IMR-90 (cell line): ENCODE data around the gene SLC49A4. TPM values are rescaled to one million over a fixed set of nuclear protein-coding genes. Genes with fewer than 3 reads are reported as not detected.

Source experiments
- ATAC-seq: fragments of 200-7000 bp; cut with Tn5 transposase; 2 replicates; pipeline ENCODE4 v1.9.1; 2020; ENCODE audit warnings: low read depth, mild to moderate bottlenecking, moderate library complexity
- BruUV-seq: library from RNA; stranded (reverse); fragments of 400-500 nt; replicated peaks from 2 replicates; lab custom pipeline; 2021; lab: Mats Ljungman, UMichigan
- CTCF ChIA-PET: fragments of 300-600 bp; formaldehyde crosslinking; extraction: SDS; loops from one replicate; lab custom pipeline; 2021; ENCODE audit warnings: antibody characterized with exemption; lab: Yijun Ruan, JAX
- POLR2A ChIA-PET: fragments of 300-600 bp; sonication (Branson Sonifier 250); formaldehyde crosslinking; loops from one replicate; lab custom pipeline; 2022; ENCODE audit warnings: antibody characterized with exemption; ENCODE audit not compliant: unreplicated experiment; lab: Charles Lee
- DNase-seq: peaks from one replicate; pipeline ENCODE4 v3.0.0; 2013
- H2AFZ ChIP-seq: replicated peaks from 2 replicates; pipeline ENCODE3; 2013; ENCODE audit warnings: low read length, mild to moderate bottlenecking; ENCODE audit not compliant: poor library complexity
- H2AK5ac ChIP-seq: 2 replicates; pipeline ENCODE4 v1.6.1; 2013; ENCODE audit warnings: low read depth, low read length, inconsistent platforms
- H2AK9ac ChIP-seq: replicated peaks from 2 replicates; pipeline ENCODE3; 2013; ENCODE audit warnings: mild to moderate bottlenecking, low read depth, low read length, moderate library complexity; ENCODE audit not compliant: poor library complexity
- H2BK120ac ChIP-seq: 2 replicates; pipeline ENCODE4 v1.6.1; 2013; ENCODE audit warnings: low read depth, low read length, inconsistent platforms
- H2BK15ac ChIP-seq: 3 replicates; pipeline ENCODE4 v1.6.1; 2013; ENCODE audit warnings: low read depth, low read length, inconsistent platforms
- H2BK20ac ChIP-seq: 2 replicates; pipeline ENCODE4 v1.6.1; 2013; ENCODE audit warnings: low read depth, mild to moderate bottlenecking, inconsistent platforms, low read length, moderate library complexity
- H2BK5ac ChIP-seq: 2 replicates; pipeline ENCODE4 v1.6.1; 2013; ENCODE audit warnings: mild to moderate bottlenecking, low read depth, low read length, inconsistent platforms; ENCODE audit not compliant: poor library complexity, severe bottlenecking
- H3K14ac ChIP-seq: replicated peaks from 2 replicates; pipeline ENCODE4 v1.6.1; 2013; ENCODE audit warnings: low read depth, low read length, inconsistent platforms
- H3K18ac ChIP-seq: 2 replicates; pipeline ENCODE4 v1.6.1; 2013; ENCODE audit warnings: low read depth, low read length, control low read depth
- H3K23ac ChIP-seq: 2 replicates; pipeline ENCODE4 v1.6.1; 2013; ENCODE audit warnings: low read depth, low read length, inconsistent platforms
- H3K27ac ChIP-seq: 2 replicates; pipeline ENCODE4 v1.5.1; 2013; ENCODE audit warnings: mild to moderate bottlenecking, control low read depth, low read length; ENCODE audit not compliant: insufficient read depth
- H3K27me3 ChIP-seq: 2 replicates; pipeline ENCODE4 v1.6.1; 2013; ENCODE audit warnings: low read length; ENCODE audit not compliant: control insufficient read depth, insufficient read depth
- H3K36me3 ChIP-seq: 2 replicates; pipeline ENCODE4 v1.6.1; 2013; ENCODE audit warnings: low read length, mixed read lengths; ENCODE audit not compliant: control insufficient read depth, insufficient read depth
- H3K4ac ChIP-seq: 2 replicates; pipeline ENCODE4 v1.6.1; 2013; ENCODE audit warnings: low read depth, low read length, inconsistent platforms
- H3K4me1 ChIP-seq: 2 replicates; pipeline ENCODE4 v1.6.1; 2013; ENCODE audit warnings: low read length, mixed read lengths; ENCODE audit not compliant: control insufficient read depth, insufficient read depth
- H3K4me2 ChIP-seq: 2 replicates; pipeline ENCODE4 v1.6.1; 2013; ENCODE audit warnings: low read depth, mild to moderate bottlenecking, control low read depth, low read length, moderate library complexity
- H3K4me3 ChIP-seq: 2 replicates; pipeline ENCODE4 v1.5.1; 2013; ENCODE audit warnings: low read depth, mild to moderate bottlenecking, control low read depth, low read length, moderate library complexity; ENCODE audit not compliant: insufficient read depth
- H3K56ac ChIP-seq: 2 replicates; pipeline ENCODE4 v1.6.1; 2013; ENCODE audit warnings: low read length, inconsistent platforms; ENCODE audit not compliant: insufficient read depth; ENCODE audit errors: extremely low read depth
- H3K79me1 ChIP-seq, 2 experiments: 2 replicates each; pipeline ENCODE4 v1.6.1; 2013; ENCODE audit warnings: low read length in 2 of 2, inconsistent platforms in 1 of 2, low read depth in 1 of 2
- H3K9ac ChIP-seq: 2 replicates; pipeline ENCODE4 v1.6.1; 2013; ENCODE audit warnings: low read depth, low read length, control low read depth
- H3K9me1 ChIP-seq: 2 replicates; pipeline ENCODE4 v1.6.1; 2013; ENCODE audit warnings: low read length, inconsistent platforms; ENCODE audit not compliant: insufficient read depth
- H3K9me3 ChIP-seq: 2 replicates; pipeline ENCODE4 v1.6.1; 2013; ENCODE audit warnings: low read length; ENCODE audit not compliant: control insufficient read depth, insufficient read depth
- H4K20me1 ChIP-seq: 2 replicates; pipeline ENCODE4 v1.6.1; 2013; ENCODE audit warnings: low read length, inconsistent platforms; ENCODE audit not compliant: insufficient read depth
- H4K5ac ChIP-seq: 2 replicates; pipeline ENCODE4 v1.6.1; 2013; ENCODE audit warnings: mild to moderate bottlenecking, low read depth, low read length, control low read depth
- H4K8ac ChIP-seq, 2 experiments: 2 replicates each; pipeline ENCODE4 v1.6.1; 2013; ENCODE audit warnings: low read depth in 2 of 2, low read length in 2 of 2, control low read depth in 1 of 2, inconsistent platforms in 1 of 2
- H4K91ac ChIP-seq: 2 replicates; pipeline ENCODE4 v1.6.1; 2013; ENCODE audit warnings: low read depth, low read length, inconsistent platforms; ENCODE audit not compliant: insufficient read depth
- BHLHE40 ChIP-seq: fragments of 150-350 bp; IDR thresholded peaks from 2 replicates; pipeline ENCODE4 v1.6.1; 2016; ENCODE audit warnings: mild to moderate bottlenecking, low read depth, low read length
- CHD1 ChIP-seq: IDR thresholded peaks from 2 replicates; pipeline ENCODE4 v1.6.1; 2012; ENCODE audit warnings: low read depth, low read length, improper control_type of control experiment
- MAFK ChIP-seq: IDR thresholded peaks from 2 replicates; pipeline ENCODE4 v1.6.1; 2012; ENCODE audit warnings: low read depth, low read length, improper control_type of control experiment
- MXI1 ChIP-seq: IDR thresholded peaks from 2 replicates; pipeline ENCODE4 v1.6.1; 2012; ENCODE audit warnings: low read depth, mild to moderate bottlenecking, low read length, moderate library complexity, borderline replicate concordance
- NFE2L2 ChIP-seq: fragments of 150-350 bp; IDR thresholded peaks from 2 replicates; pipeline ENCODE4 v1.6.1; 2016; ENCODE audit warnings: low read depth, mild to moderate bottlenecking, low read length
- SMC3 ChIP-seq: fragments of 150-350 bp; IDR thresholded peaks from 2 replicates; pipeline ENCODE4 v1.6.1; 2016; ENCODE audit warnings: low read depth, mild to moderate bottlenecking, antibody characterized with exemption, low read length, moderate library complexity
- dilution Hi-C: fragments of 300-500 bp; cut with HindIII; formaldehyde crosslinking; loops from one replicate; pipeline ENCODE4 v1.14.3; 2018; ENCODE audit warnings: low sequenced_read_pairs; ENCODE audit not compliant: unreplicated experiment
- in situ Hi-C: fragments of 300-500 bp; cut with MboI; formaldehyde crosslinking; loops from 3 replicates; pipeline ENCODE4 v1.14.3; 2019; ENCODE audit warnings: low sequenced_read_pairs, inconsistent platforms, mixed read lengths
- intact Hi-C: fragments of 100-400 bp; cut with micrococcal nuclease; formaldehyde crosslinking; loops from 2 replicates; pipeline ENCODE4 v1.10.0; 2022
- polyA plus RNA-seq, 3 experiments: library from polyadenylated mRNA; depleted of rRNA; stranded (reverse); fragments of >200 nt; gene quantifications; 2 replicates each; pipeline ENCODE4 v1.2.3, GENCODE V29; 2012; ENCODE audit warnings: low replicate concordance in 1 of 3
- total RNA-seq: library from RNA; depleted of rRNA; stranded (reverse); fragments of >200 nt; gene quantifications from 2 replicates; pipeline ENCODE4 v1.2.3, GENCODE V29; 2012
- TF ChIP-seq, protein P1 (sequence below): fragments of 150-350 bp; IDR thresholded peaks from 2 replicates; pipeline ENCODE4 v1.6.1; 2016; ENCODE audit warnings: low read depth, mild to moderate bottlenecking, low read length, moderate library complexity, borderline replicate concordance

SLC49A4 gene
- total and polyA plus RNA-seq, 2 of the 4 experiments (the other 2 are of a cell fraction), result 6.5 to 6.8 TPM

DNA sequence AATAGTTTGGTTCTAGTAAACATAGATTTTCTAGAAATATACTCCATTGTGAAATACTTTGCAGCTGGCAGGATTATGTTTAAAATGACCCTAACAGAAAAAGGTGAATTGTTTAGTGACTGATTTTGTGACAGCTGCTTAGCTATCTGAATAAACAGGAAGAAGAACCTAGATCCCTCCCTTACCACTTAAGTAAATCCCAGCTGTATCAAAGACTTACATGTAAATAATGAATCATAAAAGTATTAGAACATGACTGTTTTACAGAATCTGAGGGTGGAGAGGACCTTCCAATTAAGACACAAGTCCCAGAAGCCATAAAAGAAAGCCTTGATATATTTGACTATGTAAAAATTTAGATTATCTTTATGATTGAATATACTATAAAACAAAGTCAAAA is 15.9 kb downstream of the SLC49A4 start:
- Histone ChIP-seq H3K56ac (no peak overlapping the region), H2BK120ac (no peak overlapping the region), H3K9ac (no peak overlapping the region), H2BK15ac (no peak overlapping the region), H2BK20ac (no peak overlapping the region), H4K5ac (no peak overlapping the region), H2AK9ac (no peak overlapping the region), H2AK5ac (no peak overlapping the region), H2AFZ (no peak overlapping the region), H4K20me1 (no peaks in the 10 kb centered on the region), H3K4me2 (no peak overlapping the region), H3K4me1 (no peaks in the 10 kb centered on the region), H3K27me3 (no peaks in the 10 kb centered on the region), H3K14ac (no peak overlapping the region), H3K9me1 (no peaks in the 10 kb centered on the region), H3K23ac (no peak overlapping the region), H2BK5ac (no peak overlapping the region), H3K27ac (no peak overlapping the region), H4K91ac (no peak overlapping the region), H3K9me3 (no peaks in the 10 kb centered on the region), H3K36me3 (0 out of 2 replicates have a peak, but pooled peaks cover 3% of the 10 kb centered on the region), H3K79me1 (no peaks in the 10 kb centered on the region), H4K8ac (no peak overlapping the region), H3K4ac (no peak overlapping the region), H3K4me3 (no peak overlapping the region), H3K18ac (no peak overlapping the region)
- DNase-seq, result peak; percentile 20
- dilution Hi-C loops (no loop called here), in situ Hi-C loops (no loop called here), intact Hi-C loops (no loop called here)
- ChIA-PET POLR2A (no interaction called here), CTCF (no interaction called here)
- BruUV-seq, result no TSS peak
- TF ChIP-seq CHD1 (no peak), MXI1 (no peak), SMC3 (no peak), NFE2L2 (no peak), MAFK (no peak), BHLHE40 (no peak)
- TF ChIP-seq, protein P1, sequence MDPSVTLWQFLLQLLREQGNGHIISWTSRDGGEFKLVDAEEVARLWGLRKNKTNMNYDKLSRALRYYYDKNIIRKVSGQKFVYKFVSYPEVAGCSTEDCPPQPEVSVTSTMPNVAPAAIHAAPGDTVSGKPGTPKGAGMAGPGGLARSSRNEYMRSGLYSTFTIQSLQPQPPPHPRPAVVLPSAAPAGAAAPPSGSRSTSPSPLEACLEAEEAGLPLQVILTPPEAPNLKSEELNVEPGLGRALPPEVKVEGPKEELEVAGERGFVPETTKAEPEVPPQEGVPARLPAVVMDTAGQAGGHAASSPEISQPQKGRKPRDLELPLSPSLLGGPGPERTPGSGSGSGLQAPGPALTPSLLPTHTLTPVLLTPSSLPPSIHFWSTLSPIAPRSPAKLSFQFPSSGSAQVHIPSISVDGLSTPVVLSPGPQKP, result no peak
- ATAC-seq, result no peak
